Duodenal mucosa (tissue), 2 donors: ENCODE measurements around the gene CAMSAP2.

ENCODE experiments used
- H3K27ac ChIP-seq: one replicate; pipeline ENCODE4 v1.7.0; 2013; ENCODE audit warnings: low read depth, low read length
- H3K27me3 ChIP-seq, 2 donors: one replicate each; pipeline ENCODE4 v1.7.0; 2013; ENCODE audit warnings: low read length in 2 of 2, control low read depth in 1 of 2; ENCODE audit not compliant: insufficient read depth in 2 of 2, control insufficient read depth in 1 of 2
- H3K36me3 ChIP-seq, 2 donors: one replicate each; pipeline ENCODE4 v1.7.0; 2013; ENCODE audit warnings: low read length in 2 of 2, control low read depth in 1 of 2; ENCODE audit not compliant: insufficient read depth in 2 of 2, control insufficient read depth in 1 of 2
- H3K4me1 ChIP-seq, 2 donors: one replicate each; pipeline ENCODE4 v1.7.0; 2013; ENCODE audit warnings: low read length in 2 of 2, control low read depth in 1 of 2; ENCODE audit not compliant: insufficient read depth in 2 of 2, control insufficient read depth in 1 of 2
- H3K4me3 ChIP-seq, 2 donors: one replicate each; pipeline ENCODE4 v1.7.0; 2013; ENCODE audit warnings: low read length in 2 of 2, low read depth in 1 of 2
- H3K9ac ChIP-seq, 2 donors: one replicate each; pipeline ENCODE4 v1.7.0; 2013; ENCODE audit warnings: low read length in 2 of 2, low read depth in 1 of 2
- H3K9me3 ChIP-seq, 2 donors: one replicate each; pipeline ENCODE4 v1.7.0; 2013; ENCODE audit warnings: low read length in 2 of 2, control low read depth in 1 of 2; ENCODE audit not compliant: control insufficient read depth in 1 of 2

The CAMSAP2 gene

DNA sequence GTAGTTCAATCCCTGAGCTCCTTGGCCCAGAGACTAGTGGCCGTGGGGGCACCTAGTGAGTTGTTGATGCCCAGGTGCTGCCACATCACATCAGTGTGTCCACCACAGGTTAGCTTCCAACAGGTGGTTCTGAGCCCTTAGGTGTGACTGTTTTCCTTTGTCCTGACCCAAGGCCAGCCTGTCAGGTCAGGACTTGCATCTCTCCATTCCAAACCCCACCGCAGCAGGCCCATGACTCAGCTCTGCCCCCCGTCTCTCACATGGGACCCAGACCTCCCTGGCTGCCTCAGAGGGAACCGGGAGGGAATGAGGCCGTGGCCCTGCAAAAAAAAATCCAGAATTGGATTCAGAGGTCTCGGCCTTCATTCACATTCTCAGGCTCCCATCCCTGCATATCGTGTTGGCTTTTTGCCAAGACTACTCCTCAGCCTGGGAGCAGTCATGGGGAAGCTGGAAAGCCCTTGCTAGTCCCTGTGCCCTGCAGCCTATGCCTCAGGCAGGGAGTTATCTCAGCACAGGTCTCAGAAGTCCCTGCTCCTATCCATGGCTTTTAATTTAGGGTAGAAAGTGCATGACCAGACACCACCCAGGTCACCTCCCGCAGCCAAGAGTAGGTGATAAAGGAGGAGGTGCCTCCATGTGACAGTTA is 163.2 kb downstream of the CAMSAP2 start:
- H3K36me3 ChIP-seq, result peaks cover 39 to 49% of the 10 kb centered on the region in 2 donors

DNA sequence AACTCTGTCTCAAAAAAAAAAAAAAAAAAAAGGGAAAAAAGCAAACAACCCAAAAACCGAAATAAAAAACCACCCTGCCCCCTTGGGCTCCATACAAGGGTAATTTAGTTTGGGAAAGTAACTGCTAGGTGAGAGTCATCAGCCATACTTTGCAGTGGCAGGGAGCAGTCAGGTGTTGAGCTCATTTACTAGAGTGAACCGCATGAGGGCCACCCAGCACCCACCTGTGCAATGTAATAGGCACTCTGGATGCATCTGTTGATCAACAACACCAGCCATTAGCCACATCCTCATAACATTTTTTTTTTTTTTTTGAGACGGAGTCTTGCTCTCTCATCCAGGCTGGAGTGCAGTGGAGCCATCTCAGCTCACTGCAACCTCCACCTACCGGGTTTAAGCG is 165.1 kb downstream of the CAMSAP2 start:
- Histone ChIP-seq H3K27me3 (no peaks in the 10 kb centered on the region), H3K36me3 (peaks cover 33 to 45% of the 10 kb centered on the region in 2 donors), H3K9me3 (no peaks in the 10 kb centered on the region), H3K27ac (no peak overlapping the region), H3K9ac (no peak overlapping the region), H3K4me3 (no peak overlapping the region), H3K4me1 (peaks cover 77 to 86% of the 10 kb centered on the region in 2 donors)

More for the DNA sequence above, 163.2 kb downstream of the CAMSAP2 start:
- Histone ChIP-seq H3K4me1 (peaks cover 69 to 88% of the 10 kb centered on the region in 2 donors), H3K9ac (peak overlapping the region in 1 of 2 donors; percentile 10), H3K4me3 (no peak overlapping the region), H3K27me3 (no peaks in the 10 kb centered on the region), H3K27ac (no peak overlapping the region), H3K9me3 (no peaks in the 10 kb centered on the region)

DNA sequence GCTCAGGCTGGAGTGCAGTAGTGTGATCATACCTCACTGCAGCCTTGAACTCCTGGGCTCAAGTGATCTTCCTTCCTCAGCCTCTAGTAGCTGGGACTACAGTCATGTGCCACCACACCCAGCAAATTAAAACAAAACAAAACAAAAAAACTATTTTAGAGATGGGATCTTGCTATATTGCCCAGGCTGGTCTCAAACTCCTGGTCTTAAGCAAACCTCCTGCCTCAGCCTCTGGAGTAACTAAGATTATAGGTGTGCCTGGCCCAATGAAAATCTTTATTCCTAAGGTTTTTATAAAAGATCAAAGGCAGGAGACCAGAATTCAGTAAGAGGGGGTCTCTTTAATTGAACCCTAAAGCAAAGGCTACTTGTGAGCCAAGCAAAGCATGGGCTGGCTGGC is 166.1 kb downstream of the CAMSAP2 start:
- Histone ChIP-seq H3K4me1 (peaks cover 76 to 87% of the 10 kb centered on the region in 2 donors), H3K36me3 (peaks cover 27 to 44% of the 10 kb centered on the region in 2 donors), H3K9me3 (no peaks in the 10 kb centered on the region)

DNA sequence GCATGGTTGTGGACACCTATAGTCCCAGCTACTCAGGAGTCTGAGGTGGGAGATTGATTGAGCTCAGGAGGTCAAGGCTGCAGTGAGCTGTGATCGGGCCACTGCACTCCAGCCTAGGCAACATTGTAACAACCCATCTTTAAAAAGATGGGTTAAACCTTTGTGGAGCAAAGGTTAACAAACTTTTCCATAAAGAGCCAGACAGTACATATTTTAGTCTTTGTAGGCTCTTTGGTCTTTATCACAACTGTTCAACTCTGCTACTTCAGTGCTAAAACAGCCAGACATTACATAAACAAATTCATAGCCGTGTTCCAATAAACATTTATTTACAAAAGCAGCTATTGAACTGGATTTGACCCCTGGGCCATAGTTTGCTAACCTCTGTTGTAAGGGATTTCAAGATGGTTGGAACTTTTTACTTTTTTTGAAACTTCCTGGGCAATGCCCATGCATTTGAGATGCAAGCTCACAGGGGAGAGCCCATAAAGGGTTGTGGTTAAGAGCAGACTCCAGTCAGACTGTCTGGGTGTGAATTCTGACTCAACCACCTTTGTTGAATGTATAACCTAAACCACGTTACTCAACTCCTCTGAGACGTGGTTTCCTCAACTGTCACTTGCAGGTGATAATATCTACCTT is 166.8 kb downstream of the CAMSAP2 start:
- Histone ChIP-seq H3K4me3 (no peak overlapping the region), H3K9me3 (no peaks in the 10 kb centered on the region), H3K9ac (peak overlapping the region in 1 of 2 donors; percentile 40), H3K27ac (no peak overlapping the region), H3K4me1 (peaks cover 75 to 86% of the 10 kb centered on the region in 2 donors), H3K36me3 (peaks cover 20 to 44% of the 10 kb centered on the region in 2 donors), H3K27me3 (no peaks in the 10 kb centered on the region)

More for the DNA sequence above, 166.1 kb downstream of the CAMSAP2 start:
- Histone ChIP-seq H3K27me3 (no peaks in the 10 kb centered on the region), H3K27ac (no peak overlapping the region), H3K9ac (no peak overlapping the region), H3K4me3 (no peak overlapping the region)

DNA sequence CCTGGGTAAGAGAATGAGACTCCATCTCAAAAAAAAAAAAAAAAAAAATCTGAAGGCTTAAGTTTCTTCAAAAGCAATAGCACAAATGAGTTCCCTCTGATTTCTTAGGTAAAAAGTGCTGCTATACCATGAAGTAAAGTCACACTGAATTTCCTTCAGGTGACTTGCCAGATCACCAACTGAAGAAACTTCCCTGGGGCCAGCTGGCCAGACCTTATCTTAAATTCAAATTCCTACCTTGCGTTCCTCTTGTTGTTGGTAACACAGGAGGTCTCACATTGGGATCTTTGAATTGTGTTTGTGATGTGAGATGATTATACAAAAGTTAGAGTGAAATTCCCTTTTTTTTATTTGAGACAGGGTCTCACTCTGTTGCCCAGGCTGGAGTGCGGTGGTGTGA is 167.8 kb downstream of the CAMSAP2 start:
- H3K4me3 ChIP-seq, result no peak overlapping the region
- H3K9me3 ChIP-seq, result no peaks in the 10 kb centered on the region
- H3K27ac ChIP-seq, result no peak overlapping the region
- H3K27me3 ChIP-seq, result no peaks in the 10 kb centered on the region
- peaks cover 16 to 41% of the 10 kb centered on the region in 2 donors for H3K36me3 ChIP-seq
- H3K9ac ChIP-seq, result no peak overlapping the region
- peaks cover 72 to 86% of the 10 kb centered on the region in 2 donors for H3K4me1 ChIP-seq

DNA sequence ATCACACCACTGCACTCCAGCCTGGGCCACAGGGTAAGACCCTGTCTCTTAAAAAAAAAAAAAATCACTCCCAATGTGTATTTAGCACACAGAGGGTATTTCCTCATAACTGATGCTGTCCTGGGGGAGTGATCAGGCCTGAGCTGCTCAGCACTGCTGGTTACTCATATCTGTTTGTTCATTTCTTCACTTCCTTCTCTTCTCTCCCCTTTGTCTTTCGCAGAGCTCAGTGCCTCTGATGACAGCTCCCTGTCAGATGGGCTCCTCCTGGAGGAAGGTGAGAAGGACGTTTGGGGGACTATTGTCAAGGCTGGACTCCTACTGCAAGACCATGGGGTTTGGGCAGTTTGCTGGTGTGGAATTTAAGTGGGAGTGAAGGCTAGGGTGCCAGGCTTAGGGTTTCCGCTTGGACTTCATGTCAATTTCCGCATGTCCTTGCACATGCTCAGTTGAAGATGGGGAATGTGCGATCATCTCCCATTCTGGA is 169.0 kb downstream of the CAMSAP2 start:
- no peaks in the 10 kb centered on the region for H3K9me3 ChIP-seq
- H3K4me3 ChIP-seq, result no peak overlapping the region
- peaks cover 69 to 82% of the 10 kb centered on the region in 2 donors for H3K4me1 ChIP-seq
- H3K36me3 ChIP-seq, result peaks cover 13 to 36% of the 10 kb centered on the region in 2 donors
- H3K9ac ChIP-seq, result peak overlapping the region; percentile 33 to 47
- peak overlapping the region; percentile 77 for H3K27ac ChIP-seq
- no peaks in the 10 kb centered on the region for H3K27me3 ChIP-seq

DNA sequence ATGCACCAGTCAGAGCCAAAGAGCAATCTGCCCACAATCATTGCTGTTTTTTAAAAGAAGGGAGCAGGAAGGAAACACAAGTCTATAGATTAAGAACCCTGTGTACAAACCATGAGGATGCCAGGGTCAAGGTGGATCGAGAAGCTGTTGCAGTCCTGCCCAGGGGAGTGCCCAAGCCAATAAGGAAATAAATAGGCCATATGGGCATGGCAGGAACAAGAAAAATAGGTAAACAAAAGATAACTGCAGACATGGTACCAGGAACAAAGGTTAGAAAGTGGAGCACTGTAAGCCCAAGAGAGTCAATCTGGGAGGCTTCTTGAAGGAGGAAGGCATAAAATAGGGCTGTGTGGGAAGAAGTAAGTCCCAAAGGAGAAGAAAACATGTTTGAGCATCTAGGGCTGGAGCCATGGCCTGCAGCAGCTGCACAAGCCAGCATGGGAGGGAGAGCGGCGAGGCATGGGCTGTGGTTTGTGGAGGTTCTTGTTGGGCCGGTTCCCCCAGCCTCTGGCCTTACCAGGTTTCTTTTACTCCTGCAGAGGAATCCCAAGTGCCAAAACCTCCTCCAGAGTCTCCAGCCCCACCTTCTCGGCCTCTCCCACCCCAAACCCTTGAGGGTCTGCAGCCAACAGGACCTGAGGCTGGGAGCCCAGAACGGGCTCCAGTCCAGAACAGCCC is 169.6 kb downstream of the CAMSAP2 start:
- peaks cover 71 to 84% of the 10 kb centered on the region in 2 donors for H3K4me1 ChIP-seq
- peak overlapping the region; percentile 77 for H3K27ac ChIP-seq
- H3K9ac ChIP-seq, result peak overlapping the region; percentile 39 to 68
- peaks cover 20 to 38% of the 10 kb centered on the region in 2 donors for H3K36me3 ChIP-seq
- no peaks in the 10 kb centered on the region for H3K9me3 ChIP-seq
- no peaks in the 10 kb centered on the region for H3K27me3 ChIP-seq
- peak overlapping the region; percentile 2 to 62 for H3K4me3 ChIP-seq

DNA sequence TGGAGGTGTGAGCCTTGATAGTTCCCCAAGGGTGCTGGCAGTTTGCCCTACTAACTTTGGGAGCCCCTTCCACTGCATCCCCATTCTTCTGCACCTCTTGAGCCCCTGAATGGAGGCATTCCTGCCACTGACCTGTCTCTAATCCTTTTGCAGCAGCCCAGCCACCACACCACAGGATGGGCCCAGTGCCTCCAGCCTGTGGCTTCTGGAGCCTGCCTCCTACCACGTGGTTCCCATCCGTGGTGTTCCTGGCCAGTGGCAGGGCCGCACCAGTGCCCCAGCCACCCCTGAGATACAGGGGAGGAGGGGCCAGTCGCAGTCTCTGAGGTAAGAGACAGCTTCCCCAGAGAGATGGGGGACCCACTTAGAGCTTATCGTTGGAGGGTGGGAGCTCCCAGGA is 170.4 kb downstream of the CAMSAP2 start:
- Histone ChIP-seq H3K9ac (peak overlapping the region; percentile 39 to 68), H3K4me3 (peak overlapping the region; percentile 2 to 62), H3K27ac (peak overlapping the region; percentile 52), H3K4me1 (peaks cover 71 to 81% of the 10 kb centered on the region in 2 donors), H3K27me3 (no peaks in the 10 kb centered on the region), H3K36me3 (peaks cover 20 to 38% of the 10 kb centered on the region in 2 donors), H3K9me3 (no peaks in the 10 kb centered on the region)

DNA sequence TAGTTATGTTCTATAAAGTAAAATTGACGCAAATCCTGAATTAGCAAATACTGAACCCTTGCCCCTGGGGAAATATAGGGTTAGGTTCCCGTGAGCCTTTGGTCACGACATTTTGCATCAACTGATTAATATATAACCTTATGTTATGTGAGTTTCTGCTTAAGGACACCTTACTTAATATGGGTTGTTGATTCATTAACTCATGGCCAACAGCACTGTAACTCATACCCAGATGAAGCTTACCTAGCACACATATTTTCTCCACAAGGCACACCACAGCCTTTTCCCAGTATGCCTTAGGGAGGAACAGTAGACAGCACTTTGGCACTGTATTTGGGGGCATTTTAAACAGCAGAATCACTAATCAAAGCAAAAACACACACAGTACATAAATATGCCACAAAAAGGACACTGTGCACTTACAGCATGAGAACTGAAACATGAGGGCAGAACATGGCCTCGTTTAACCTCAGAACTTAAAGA is 171.1 kb downstream of the CAMSAP2 start:
- Histone ChIP-seq H3K9ac (no peak overlapping the region), H3K4me1 (peaks cover 71 to 75% of the 10 kb centered on the region in 2 donors)

More for the DNA sequence above, 171.1 kb downstream of the CAMSAP2 start:
- H3K4me3 ChIP-seq, result no peak overlapping the region
- peaks cover 20 to 38% of the 10 kb centered on the region in 2 donors for H3K36me3 ChIP-seq
- no peaks in the 10 kb centered on the region for H3K9me3 ChIP-seq
- no peak overlapping the region for H3K27ac ChIP-seq
- H3K27me3 ChIP-seq, result no peaks in the 10 kb centered on the region
